Spleen (tissue), 7 donors: Measurements from ENCODE around the gene METTL18.

Experiments used
- POLR2A ChIP-seq, 3 donors: fragments of 450-650 bp; IDR thresholded peaks; one replicate each; pipeline ENCODE4 v1.5.1; 2017; ENCODE audit warnings: antibody characterized with exemption in 3 of 3, mild to moderate bottlenecking in 1 of 3
- TF ChIP-seq, protein P1 (sequence below), 11 experiments: fragments of 200-600 bp in 7 of 11; fragments of 450-650 bp in 4 of 11; sonication (generic) in 4 of 11; IDR thresholded peaks in 8 of 11; conservative IDR thresholded peaks in 3 of 11; 1 replicate in 7 of 11; 2 replicates in 4 of 11; pipeline versions ENCODE4 v1.4.0 to v1.8.0; 2016 to 2021; ENCODE audit warnings: antibody characterized with exemption in 11 of 11, inconsistent platforms in 4 of 11, mild to moderate bottlenecking in 1 of 11
- donor health status: DM: no; HTN: no; CAD: no; lungs with moderate emphysema.
- donor health status: DM: no; HTN: no; CAD: no.
- donor health status: DM: no; HTN: no; CAD: no.

DNA sequence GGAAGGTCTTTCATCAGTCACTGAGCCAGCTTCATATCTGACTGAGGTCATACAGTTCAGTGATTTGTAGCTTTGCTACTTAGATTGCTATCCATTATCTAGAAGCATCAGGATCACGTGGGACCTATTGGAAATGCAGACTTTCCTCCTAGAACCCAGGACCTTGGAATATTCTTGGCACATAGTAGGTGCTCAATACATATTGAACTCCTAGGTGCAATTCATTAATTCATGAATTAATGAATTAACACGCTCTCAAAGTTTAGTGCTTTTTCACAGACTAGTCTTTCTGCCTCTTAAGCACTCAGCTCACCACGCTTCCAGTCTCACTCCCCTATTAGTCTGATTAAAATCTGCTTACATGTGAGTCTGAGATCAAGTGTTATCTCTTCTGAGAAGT lies 12.1 kb downstream of the METTL18 start:
- no peak for TF ChIP-seq POLR2A (IDR thresholded peaks at IDR 0.05)
- TF ChIP-seq, protein P1, sequence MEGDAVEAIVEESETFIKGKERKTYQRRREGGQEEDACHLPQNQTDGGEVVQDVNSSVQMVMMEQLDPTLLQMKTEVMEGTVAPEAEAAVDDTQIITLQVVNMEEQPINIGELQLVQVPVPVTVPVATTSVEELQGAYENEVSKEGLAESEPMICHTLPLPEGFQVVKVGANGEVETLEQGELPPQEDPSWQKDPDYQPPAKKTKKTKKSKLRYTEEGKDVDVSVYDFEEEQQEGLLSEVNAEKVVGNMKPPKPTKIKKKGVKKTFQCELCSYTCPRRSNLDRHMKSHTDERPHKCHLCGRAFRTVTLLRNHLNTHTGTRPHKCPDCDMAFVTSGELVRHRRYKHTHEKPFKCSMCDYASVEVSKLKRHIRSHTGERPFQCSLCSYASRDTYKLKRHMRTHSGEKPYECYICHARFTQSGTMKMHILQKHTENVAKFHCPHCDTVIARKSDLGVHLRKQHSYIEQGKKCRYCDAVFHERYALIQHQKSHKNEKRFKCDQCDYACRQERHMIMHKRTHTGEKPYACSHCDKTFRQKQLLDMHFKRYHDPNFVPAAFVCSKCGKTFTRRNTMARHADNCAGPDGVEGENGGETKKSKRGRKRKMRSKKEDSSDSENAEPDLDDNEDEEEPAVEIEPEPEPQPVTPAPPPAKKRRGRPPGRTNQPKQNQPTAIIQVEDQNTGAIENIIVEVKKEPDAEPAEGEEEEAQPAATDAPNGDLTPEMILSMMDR (IDR thresholded peaks at IDR 0.05 in 8 of 11, conservative IDR thresholded peaks at IDR 0.05 in 3 of 11): no peak
